ENCODE results near the gene MOV10. TPM values are rescaled to one million over a fixed set of nuclear protein-coding genes. Genes with fewer than 3 reads are reported as not detected.

The MOV10 gene
- total and polyA plus RNA-seq, 9 of the 15 experiments (the other 6 are each of a cell fraction or from before 2014, with no cell fraction given), result 16.7 to 105 (median 49.5) TPM

- no peaks in the 10 kb centered on the region for H3K79me2 ChIP-seq (ENCODE audit: control insufficient read depth, insufficient read depth, low read length)
- ChIA-PET POLR2A (interaction anchor here (0.5 to 2.5 kb wide), 15 partner anchors 11 to 414 kb away, joined by 3 to 15 read pairs (median 4); partner anchors contain the start of gene LRIG2), CTCF (ENCODE audit: low intra/inter-chr PET ratio) (interaction anchor here (3.2 to 5.1 kb wide), 2 partner anchors 89 to 358 kb away, joined by 20 to 109 read pairs; partner anchors contain the start of gene LRIG2)
- no TSS peak for BruUV-seq (replicated peaks)
- peaks cover 3 to 7% of the 10 kb centered on the region in 2 experiments; a peak in 3 of 5 replicates for H3K27me3 ChIP-seq (ENCODE audit: control insufficient read depth in 2 of 2, insufficient read depth in 2 of 2, low read length in 2 of 2)
- peak overlapping the region; percentile 59 for H3K4me3 ChIP-seq
- intact Hi-C loops (cut with micrococcal nuclease) (loop anchor here (2.0 to 10.0 kb wide), 4 partner anchors 243 to 963 kb away; partner anchors contain the start of genes LRIG2 and SLC16A1), in situ Hi-C loops (cut with MboI) (loop anchor here (5.0 kb wide), 2 partner anchors 93 to 328 kb away; no protein-coding TSS in a partner anchor)
- ATAC-seq (peak; percentile 33), DNase-seq (ENCODE audit: extremely low read depth in 1 of 4, low spot score in 3 of 4) (peak; percentile 43 to 65 (median 48)), FAIRE-seq (no peak)
- H3K4me2 ChIP-seq (ENCODE audit: insufficient read depth, low read length), result peak overlapping the region; percentile 85
- H3K4me1 ChIP-seq (replicated peaks in 1 of 2; ENCODE audit: control insufficient read depth in 2 of 2, insufficient read depth in 2 of 2, low read length in 2 of 2), result peaks cover 17 to 37% of the 10 kb centered on the region in 2 experiments; a peak in 4 of 5 replicates
- WGBS (ENCODE audit: insufficient coverage, low coverage, missing lambda C conversion rate), result 2% methylated on average over 65 of the region's 86 CpGs
- no peaks in the 10 kb centered on the region for H4K20me1 ChIP-seq (replicated peaks; ENCODE audit: control insufficient read depth, insufficient read depth, low read length)
- H2AFZ ChIP-seq (ENCODE audit: low read depth, low read length), result peak overlapping the region; percentile 85
- H3K9me1 ChIP-seq (ENCODE audit: control insufficient read depth, insufficient read depth, low read length), result no peaks in the 10 kb centered on the region
- H3K27ac ChIP-seq (ENCODE audit: extremely low read depth, low read depth, low read length), result no peak overlapping the region
- H3K9me3 ChIP-seq (replicated peaks; ENCODE audit: control insufficient read depth, insufficient read depth, low read depth, low read length), result no peaks in the 10 kb centered on the region
- H3K36me3 ChIP-seq (ENCODE audit: control insufficient read depth, insufficient read depth, low read length), result no peaks in the 10 kb centered on the region
- H3K9ac ChIP-seq (ENCODE audit: insufficient read depth in 1 of 2, low read depth in 2 of 2, low read length in 2 of 2), result peak overlapping the region; percentile 50 to 91
- no peak; the same call in 1 of the 2 replicates for TF ChIP-seq ZNF583 (CRISPR knock-in tag; IDR thresholded peaks at IDR 0.05)
- TF ChIP-seq PHF8 (IDR thresholded peaks at IDR 0.05; ENCODE audit: borderline replicate concordance, low read length), result peak; percentile 49; the same call in 1 of the 2 replicates
- no peak for TF ChIP-seq FOXK2 (conservative IDR thresholded peaks at IDR 0.05 in 1 of 2, IDR thresholded peaks at IDR 0.05 in 1 of 2; ENCODE audit: low read depth in 2 of 2)
- TF ChIP-seq HMG20B (CRISPR knock-in tag; IDR thresholded peaks at IDR 0.05), result no peak
- no peak for TF ChIP-seq ILK (tag; IDR thresholded peaks at IDR 0.05; ENCODE audit: borderline replicate concordance, low read depth)
- peak; percentile 59 to 87 for TF ChIP-seq E2F6 (IDR thresholded peaks at IDR 0.05; ENCODE audit: borderline replicate concordance in 1 of 2, extremely low read depth in 1 of 2, insufficient read depth in 1 of 2, insufficient read length in 1 of 2, low read depth in 1 of 2, low read length in 1 of 2, poor library complexity in 1 of 2, severe bottlenecking in 1 of 2)
- 0 out of 2 replicates have a peak, but pooled peaks have one; percentile 1 for TF ChIP-seq SPI1 (IDR thresholded peaks at IDR 0.05; ENCODE audit: borderline replicate concordance, low read depth, low read length)
- TF ChIP-seq NR0B1 (IDR thresholded peaks at IDR 0.05; ENCODE audit: partially characterized antibody), result no peak
- no peak for TF ChIP-seq ZNF79 (CRISPR knock-in tag; IDR thresholded peaks at IDR 0.05; ENCODE audit: low read depth)
- peak in 1 of 2 experiments; percentile 39; a peak in 2 of 4 replicates for TF ChIP-seq MAZ (CRISPR knock-in tag; conservative IDR thresholded peaks at IDR 0.05 in 1 of 2, IDR thresholded peaks at IDR 0.05 in 1 of 2)
- no peak for TF ChIP-seq CREB5 (CRISPR knock-in tag; IDR thresholded peaks at IDR 0.05)
- TF ChIP-seq SUPT5H (IDR thresholded peaks at IDR 0.05), result no peak
- TF ChIP-seq CXXC5 (CRISPR knock-in tag; IDR thresholded peaks at IDR 0.05), result peak; percentile 55; the same call in 1 of the 2 replicates
- TF ChIP-seq ETV6 (IDR thresholded peaks at IDR 0.05; ENCODE audit: borderline replicate concordance in 1 of 2, low read depth in 2 of 2, low read length in 1 of 2), result no peak
- no peak for TF ChIP-seq ETV6 (CRISPR knock-in tag; IDR thresholded peaks at IDR 0.05; ENCODE audit: borderline replicate concordance)
These were observed 40.1 kb downstream of the MOV10 start for GRCh38 chr1:112714313-112715263.
